CD4-positive, alpha-beta T cell treated with Interleukin-1 beta for 1 hour (primary cell): ENCODE data around the gene PML.
"Not testable (repeated sequence)": the region's sequence is repeated elsewhere in the genome, so short reads cannot be mapped to it uniquely, and the experiment has no call there.

Source experiments
- DNase-seq, 2 donors: peaks; one replicate each; pipeline ENCODE4 v3.0.0-alpha.2; 2020 to 2022

The PML gene

GRCh38 chr15:74064822-74065221 lies 70.3 kb downstream of the PML start:
- not testable (repeated sequence) for DNase-seq

GRCh38 chr15:74065684-74066411 lies 71.3 kb downstream of the PML start:
- DNase-seq = peak; percentile 33 to 53

GRCh38 chr15:74071645-74072044 lies 77.1 kb downstream of the PML start:
- DNase-seq = not testable (repeated sequence)

GRCh38 chr15:74072132-74072531 lies 77.6 kb downstream of the PML start:
- not testable (repeated sequence) for DNase-seq

- peak in 1 of 2 donors; percentile 42 for DNase-seq
Measured at GRCh38 chr15:74072614-74073337, 78.3 kb downstream of the PML start.

- not testable (repeated sequence) for DNase-seq
Measured at GRCh38 chr15:74075781-74076180, 81.3 kb downstream of the PML start.

- DNase-seq = not testable (repeated sequence)
Measured at GRCh38 chr15:74082450-74082849, 87.9 kb downstream of the PML start, which contains the start of gene GOLGA6A. GOLGA6A (minus strand) TSS chr15:74082550; CDS start chr15:74082509, 41 bp downstream.

- not testable (repeated sequence) for DNase-seq
Measured at GRCh38 chr15:74094567-74094966, 100.1 kb downstream of the PML start.

- DNase-seq = not testable (repeated sequence)
Measured at GRCh38 chr15:74095610-74096009, 101.1 kb downstream of the PML start.

- not testable (repeated sequence) for DNase-seq
Measured at GRCh38 chr15:74096753-74097474, 102.4 kb downstream of the PML start.
